Kidney epithelial cell (primary cell): Measurements from ENCODE around the gene KIRREL1. TPM values are rescaled to one million over a fixed set of nuclear protein-coding genes. Genes with fewer than 3 reads are reported as not detected.

Experiments used
- DNase-seq: peaks from one replicate; pipeline ENCODE4 v3.0.0-alpha.2; 2010; ENCODE audit warnings: low read depth
- H3K27me3 ChIP-seq: 2 replicates; pipeline ENCODE4 v1.6.0; 2011; ENCODE audit warnings: low read length; ENCODE audit not compliant: control insufficient read depth, insufficient read depth
- H3K36me3 ChIP-seq: 2 replicates; pipeline ENCODE4 v1.5.1; 2011; ENCODE audit warnings: low read length; ENCODE audit not compliant: control insufficient read depth, insufficient read depth
- H3K4me3 ChIP-seq: 2 replicates; pipeline ENCODE4 v1.5.1; 2011; ENCODE audit warnings: low read depth, mild to moderate bottlenecking, control low read depth, low read length
- total RNA-seq: library from RNA; depleted of rRNA; stranded (reverse); fragments of >200 nt; gene quantifications from 2 replicates; pipeline ENCODE4 v1.2.3, GENCODE V29; 2015
- TF ChIP-seq, protein P1 (sequence below): IDR thresholded peaks from 2 replicates; pipeline ENCODE4 v1.5.1; 2011; ENCODE audit warnings: mild to moderate bottlenecking, moderate library complexity, low read length, control low read depth, inconsistent platforms; ENCODE audit not compliant: insufficient read depth, poor library complexity, severe bottlenecking

Gene KIRREL1
- total RNA-seq, 1 donor from 2014 or later: 119 TPM

DNA sequence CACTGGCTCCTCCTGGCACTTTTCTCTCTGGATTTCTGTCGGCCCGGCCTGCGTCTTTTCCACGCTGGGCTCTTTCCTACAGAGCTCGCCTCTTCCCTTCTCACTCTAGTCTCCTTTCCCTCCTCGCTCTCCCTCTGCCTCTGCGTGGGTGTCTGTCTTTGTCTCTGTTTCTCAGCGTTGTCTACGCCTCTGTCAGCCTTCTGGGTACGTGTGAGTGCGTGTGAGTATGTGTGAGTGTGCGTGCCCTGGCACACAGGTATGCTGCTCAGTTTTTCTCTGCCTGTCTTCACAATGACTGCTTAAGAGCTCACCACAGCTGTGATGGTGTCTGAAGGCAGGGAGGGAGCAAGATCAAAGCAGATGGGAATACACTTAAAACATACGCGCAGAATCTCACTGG, 77.7 kb downstream of the KIRREL1 start:
- Histone ChIP-seq H3K36me3 (peaks cover 3% of the 10 kb centered on the region), H3K4me3 (no peak overlapping the region), H3K27me3 (no peaks in the 10 kb centered on the region)
- TF ChIP-seq, protein P1, sequence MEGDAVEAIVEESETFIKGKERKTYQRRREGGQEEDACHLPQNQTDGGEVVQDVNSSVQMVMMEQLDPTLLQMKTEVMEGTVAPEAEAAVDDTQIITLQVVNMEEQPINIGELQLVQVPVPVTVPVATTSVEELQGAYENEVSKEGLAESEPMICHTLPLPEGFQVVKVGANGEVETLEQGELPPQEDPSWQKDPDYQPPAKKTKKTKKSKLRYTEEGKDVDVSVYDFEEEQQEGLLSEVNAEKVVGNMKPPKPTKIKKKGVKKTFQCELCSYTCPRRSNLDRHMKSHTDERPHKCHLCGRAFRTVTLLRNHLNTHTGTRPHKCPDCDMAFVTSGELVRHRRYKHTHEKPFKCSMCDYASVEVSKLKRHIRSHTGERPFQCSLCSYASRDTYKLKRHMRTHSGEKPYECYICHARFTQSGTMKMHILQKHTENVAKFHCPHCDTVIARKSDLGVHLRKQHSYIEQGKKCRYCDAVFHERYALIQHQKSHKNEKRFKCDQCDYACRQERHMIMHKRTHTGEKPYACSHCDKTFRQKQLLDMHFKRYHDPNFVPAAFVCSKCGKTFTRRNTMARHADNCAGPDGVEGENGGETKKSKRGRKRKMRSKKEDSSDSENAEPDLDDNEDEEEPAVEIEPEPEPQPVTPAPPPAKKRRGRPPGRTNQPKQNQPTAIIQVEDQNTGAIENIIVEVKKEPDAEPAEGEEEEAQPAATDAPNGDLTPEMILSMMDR: no peak
- DNase-seq: no peak

- Histone ChIP-seq H3K36me3 (peaks cover 3% of the 10 kb centered on the region), H3K4me3 (no peak overlapping the region), H3K27me3 (no peaks in the 10 kb centered on the region)
- DNase-seq: no peak
- TF ChIP-seq, protein P1: no peak
Measured at GRCh38 chr1:158075078-158075477, 81.6 kb downstream of the KIRREL1 start.

GRCh38 chr1:158076441-158076840, 83.0 kb downstream of the KIRREL1 start:
- DNase-seq: no peak
- Histone ChIP-seq H3K27me3 (no peaks in the 10 kb centered on the region), H3K4me3 (no peak overlapping the region), H3K36me3 (peaks cover 3% of the 10 kb centered on the region)
- TF ChIP-seq, protein P1: no peak

DNA sequence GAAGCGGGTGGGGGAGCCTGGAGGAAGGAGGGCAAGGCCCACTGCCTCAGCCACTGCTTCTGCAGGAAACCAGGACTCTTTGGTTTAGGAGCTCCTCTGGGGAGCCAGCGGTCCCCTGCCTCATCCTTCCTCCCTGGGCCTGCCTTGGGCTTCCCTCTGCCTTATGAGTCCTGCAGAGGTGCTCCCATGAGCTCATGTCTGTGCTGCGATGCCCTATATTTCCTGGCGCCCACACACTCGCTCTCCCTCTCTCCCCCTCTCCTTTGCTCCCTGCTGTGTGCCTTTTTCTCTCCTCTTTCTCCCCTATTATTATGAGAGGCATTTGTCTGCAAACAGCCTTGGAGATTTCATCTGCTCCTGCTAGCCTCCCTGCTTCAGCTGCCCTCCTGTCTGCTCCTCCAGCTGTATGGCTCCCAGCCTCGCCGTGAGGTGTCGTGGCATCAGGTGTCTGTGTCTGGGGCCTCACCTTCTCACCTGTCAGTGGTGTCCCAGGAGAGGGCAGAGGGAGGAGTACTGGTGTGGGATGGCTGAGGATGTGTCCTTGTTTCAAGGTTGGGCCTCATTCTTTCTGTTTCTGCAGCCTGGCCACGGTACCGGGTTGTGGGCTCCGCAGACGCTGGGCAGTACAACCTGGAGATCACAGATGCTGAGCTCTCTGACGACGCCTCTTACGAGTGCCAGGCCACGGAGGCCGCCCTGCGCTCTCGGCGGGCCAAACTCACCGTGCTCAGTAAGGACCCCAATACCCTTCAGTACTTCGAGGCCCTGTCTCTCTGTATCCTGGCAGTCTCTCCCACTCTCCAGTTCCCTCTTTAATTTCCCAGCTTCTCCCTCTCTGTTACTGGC, 84.2 kb downstream of the KIRREL1 start:
- DNase-seq: no peak
- no peak overlapping the region for H3K4me3 ChIP-seq
- H3K36me3 ChIP-seq: peaks cover 4% of the 10 kb centered on the region
- TF ChIP-seq, protein P1: no peak
- no peaks in the 10 kb centered on the region for H3K27me3 ChIP-seq

- DNase-seq: no peak
- TF ChIP-seq, protein P1: no peak
Measured at GRCh38 chr1:158078569-158079080, 85.2 kb downstream of the KIRREL1 start.

More at GRCh38 chr1:158078569-158079080, 85.2 kb downstream of the KIRREL1 start:
- Histone ChIP-seq H3K4me3 (no peak overlapping the region), H3K36me3 (peaks cover 6% of the 10 kb centered on the region), H3K27me3 (no peaks in the 10 kb centered on the region)
